HG03439 (cell line): ENCODE data around the gene TIMM22.

Source experiments
- ATAC-seq: cut with Tn5 transposase; IDR thresholded peaks from one replicate; pipeline ENCODE4 v1.9.1; 2021; ENCODE audit warnings: mild to moderate bottlenecking, moderate library complexity; ENCODE audit not compliant: unreplicated experiment

TIMM22 gene

GRCh38 chr17:1018547-1018946 lies 21.6 kb downstream of the TIMM22 start:
- ATAC-seq = no peak

- ATAC-seq = no peak
These were observed 22.5 kb downstream of the TIMM22 start for GRCh38 chr17:1019451-1019850.

DNA sequence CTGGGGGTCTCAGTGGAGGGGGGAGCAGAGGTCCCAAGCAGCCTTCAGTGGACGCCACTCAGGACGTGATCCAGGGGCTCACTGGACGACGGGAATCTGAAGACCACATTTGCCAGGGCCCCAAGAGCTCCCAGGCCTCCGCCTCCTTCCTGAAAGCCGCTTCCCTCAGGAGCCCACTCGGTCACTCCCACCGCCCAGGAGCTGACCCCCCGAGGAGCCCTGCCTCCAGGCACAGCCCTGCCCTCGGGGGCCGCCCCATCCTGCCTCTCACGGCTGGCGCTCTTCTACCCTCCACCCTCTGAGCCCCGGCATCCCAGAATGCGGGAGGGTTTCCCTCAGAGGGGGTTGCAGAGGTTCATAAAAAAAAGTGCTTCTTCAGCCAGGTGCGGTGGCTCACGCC lies 24.2 kb downstream of the TIMM22 start:
- ATAC-seq = no peak

DNA sequence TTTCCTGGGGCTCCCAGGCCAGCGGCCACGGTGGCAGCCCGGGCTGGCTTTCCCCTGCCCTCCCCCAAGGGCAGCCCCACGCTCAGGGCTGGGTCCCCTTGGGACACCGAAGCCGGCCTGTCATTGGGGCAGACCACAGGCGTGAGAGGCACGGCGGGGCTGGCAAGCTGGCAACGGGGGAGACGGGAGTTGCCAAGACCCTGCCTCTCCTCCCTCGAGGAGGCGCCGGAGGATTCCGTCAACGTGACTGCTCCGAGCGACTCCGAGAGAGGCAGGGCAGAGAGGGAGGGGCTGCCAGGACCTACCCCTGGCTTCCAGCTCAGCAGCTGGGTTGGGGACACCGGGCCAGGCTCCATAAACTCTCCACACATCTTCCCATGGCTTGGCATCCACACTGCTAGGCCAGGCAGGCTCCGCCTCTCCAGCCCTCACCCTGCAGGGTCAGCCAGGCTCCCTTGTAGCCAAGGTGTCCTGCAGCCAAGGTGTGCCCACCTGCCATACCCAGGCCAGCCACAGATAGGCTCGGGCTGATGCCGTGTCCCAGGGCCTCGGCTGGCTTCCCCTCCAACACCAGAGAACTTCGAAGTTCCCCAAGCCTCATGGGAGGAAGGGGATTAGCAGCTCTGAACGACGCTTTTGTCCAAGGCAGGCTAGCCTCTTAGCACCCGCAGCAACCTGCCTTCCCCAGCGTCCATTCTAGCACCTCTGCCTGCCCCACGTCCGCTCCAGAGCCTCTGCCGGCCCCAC lies 25.5 kb downstream of the TIMM22 start:
- no peak for ATAC-seq

DNA sequence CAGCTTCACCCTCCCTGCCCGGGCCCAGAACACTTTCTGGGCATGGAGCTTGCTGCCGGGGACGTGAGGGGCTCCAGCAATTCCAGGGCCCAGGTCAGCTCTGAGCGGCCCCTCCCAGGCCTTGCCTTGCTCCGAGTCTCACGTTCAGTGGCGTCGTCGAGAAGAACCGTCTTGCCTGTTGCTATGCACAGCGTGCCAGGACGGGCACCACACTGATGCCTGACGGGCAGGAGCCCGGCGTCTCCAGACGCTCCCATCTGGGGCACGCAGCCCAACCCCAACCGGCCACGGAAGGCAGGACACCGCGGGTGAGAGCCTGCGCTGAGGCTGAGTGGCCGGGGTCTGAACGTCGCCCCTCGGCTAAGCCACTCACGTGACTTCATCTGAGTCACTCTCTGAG lies 27.1 kb downstream of the TIMM22 start:
- no peak for ATAC-seq

DNA sequence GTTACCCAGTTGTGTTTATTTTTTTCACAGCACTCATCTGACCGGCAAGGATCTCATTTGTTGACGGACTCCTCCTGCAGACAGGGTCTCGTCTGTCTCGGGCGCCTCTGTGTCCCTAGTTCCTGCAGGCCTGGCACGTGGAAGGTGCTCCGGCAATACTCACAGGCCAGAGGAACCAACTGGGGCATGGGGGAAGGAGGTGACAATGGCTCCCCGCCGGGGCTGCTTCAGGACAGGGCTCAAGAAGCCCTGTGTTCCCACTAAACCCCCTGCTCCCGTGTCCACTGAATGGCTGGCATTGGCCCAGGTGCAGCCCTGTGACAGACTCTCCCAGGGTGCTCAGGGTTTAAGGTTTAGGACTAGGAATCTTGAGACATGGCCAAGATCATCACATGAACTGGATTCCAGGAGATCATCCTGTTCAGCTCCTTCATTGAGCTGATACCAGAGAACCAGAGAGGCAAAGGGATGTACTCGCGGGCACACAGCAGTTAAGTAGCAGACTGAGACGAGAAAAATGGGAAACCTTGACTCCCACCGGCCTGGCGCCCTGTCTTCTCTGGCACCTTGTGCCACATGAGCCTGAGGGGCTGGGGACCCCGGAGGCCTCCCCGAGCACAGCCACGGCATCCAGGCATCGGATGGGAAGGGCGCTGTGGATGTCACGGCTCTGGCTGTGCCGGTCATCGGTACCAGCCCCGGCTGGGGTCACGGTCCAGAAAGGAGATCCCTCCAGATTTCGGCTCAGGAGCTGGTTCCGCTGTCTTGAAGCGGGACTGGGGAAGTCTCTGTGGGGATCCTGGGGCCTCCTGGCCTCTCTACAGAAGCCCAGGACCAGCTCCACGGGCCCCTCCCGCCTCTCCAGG lies 29.0 kb downstream of the TIMM22 start:
- no peak for ATAC-seq

DNA sequence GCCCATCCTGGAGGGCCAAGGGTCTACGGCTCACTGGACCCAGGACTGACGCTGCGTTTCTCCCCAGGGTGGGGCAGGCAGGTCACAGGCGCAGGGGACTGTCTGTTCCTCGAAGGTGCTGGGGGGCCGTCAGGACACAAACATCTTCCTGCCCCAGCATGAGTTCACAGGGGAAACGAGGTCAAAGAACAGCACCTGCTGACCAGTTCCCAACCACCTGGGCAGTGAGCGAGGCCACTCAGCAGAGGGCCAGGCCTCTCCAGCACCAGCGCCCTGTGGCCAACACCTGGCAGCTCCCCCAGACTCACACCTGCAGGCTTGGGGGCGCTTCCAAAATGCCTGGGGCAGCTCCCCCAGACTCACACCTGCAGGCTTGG lies 29.7 kb downstream of the TIMM22 start:
- ATAC-seq = no peak

DNA sequence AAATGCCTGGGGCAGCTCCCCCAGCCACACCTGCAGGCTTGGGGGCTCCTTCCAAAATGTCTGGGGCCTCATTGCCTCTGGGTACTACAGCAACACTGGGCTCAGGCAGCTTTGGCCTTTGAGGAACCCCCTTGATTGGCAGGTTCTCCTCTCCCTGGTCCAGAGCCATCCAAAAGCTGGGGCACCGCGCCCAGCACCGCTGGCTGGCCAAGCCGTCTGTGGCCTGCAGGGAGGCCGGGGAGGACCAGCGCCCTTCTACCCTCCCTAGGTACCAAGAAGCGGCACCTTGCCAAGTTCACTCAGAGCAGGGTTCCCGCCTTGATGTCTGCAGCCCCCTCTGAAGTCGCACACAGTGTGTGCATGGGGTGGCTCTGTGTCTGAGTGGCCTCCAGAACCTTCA lies 30.1 kb downstream of the TIMM22 start:
- no peak for ATAC-seq

- ATAC-seq = no peak
These were observed 32.4 kb downstream of the TIMM22 start for GRCh38 chr17:1029196-1029921.

GRCh38 chr17:1029922-1030644 lies 33.2 kb downstream of the TIMM22 start:
- ATAC-seq = no peak

GRCh38 chr17:1030684-1031532 lies 34.0 kb downstream of the TIMM22 start:
- no peak for ATAC-seq

DNA sequence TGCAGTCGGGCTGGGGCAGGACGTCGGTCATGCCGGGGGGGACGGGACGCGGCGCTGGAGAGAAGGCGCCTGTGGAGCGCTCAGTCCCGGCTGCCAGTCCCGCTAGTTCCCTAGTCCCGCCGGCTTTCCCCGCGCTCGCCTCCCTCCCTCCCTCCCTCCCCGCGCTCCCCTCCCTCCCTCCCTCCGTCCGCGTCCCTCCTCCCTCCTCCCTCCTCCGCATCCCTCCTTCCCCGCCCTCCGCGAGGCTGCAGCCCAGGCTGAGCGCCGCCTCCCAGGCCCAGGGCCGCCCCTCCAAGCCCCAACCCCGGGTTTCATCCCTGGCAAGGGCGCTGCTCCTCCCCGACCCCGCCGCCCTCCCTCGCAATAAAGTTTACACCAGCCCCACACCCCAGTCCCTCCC lies 34.8 kb downstream of the TIMM22 start:
- no peak for ATAC-seq

- no peak for ATAC-seq
These were observed 35.5 kb downstream of the TIMM22 start for GRCh38 chr17:1032391-1032790.

- ATAC-seq = no peak
These were observed 36.6 kb downstream of the TIMM22 start for GRCh38 chr17:1033503-1033902.

DNA sequence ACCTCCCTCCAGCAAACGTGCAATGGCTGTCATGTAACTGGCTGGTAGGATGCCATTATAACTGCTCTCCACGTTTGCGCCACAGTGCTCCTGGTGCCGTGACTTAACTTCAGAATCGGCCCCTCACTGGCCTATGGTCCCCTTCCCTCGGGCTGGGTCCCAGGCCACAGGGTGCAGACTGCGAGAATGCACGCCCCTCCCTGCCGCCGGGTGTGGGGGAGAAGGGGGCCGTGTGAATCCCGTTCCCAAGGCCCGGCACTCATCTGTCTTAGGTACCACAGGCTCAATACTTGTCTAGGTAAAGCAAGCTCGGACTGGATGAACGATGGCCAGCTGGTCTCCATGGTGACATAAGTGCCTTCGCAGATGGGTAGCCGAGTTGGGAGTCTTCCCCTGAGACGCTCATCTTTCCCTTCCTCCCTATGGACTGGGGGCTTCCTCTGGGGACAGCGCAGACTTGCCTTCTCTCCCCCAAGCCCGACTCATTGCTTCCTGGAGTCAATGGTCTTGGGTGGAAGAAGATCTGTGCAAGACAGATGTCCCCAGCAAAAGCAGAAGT lies 37.8 kb downstream of the TIMM22 start:
- ATAC-seq = no peak

GRCh38 chr17:1035546-1036170 lies 38.7 kb downstream of the TIMM22 start:
- no peak for ATAC-seq

- ATAC-seq = no peak
These were observed 39.4 kb downstream of the TIMM22 start for GRCh38 chr17:1036171-1036844.

DNA sequence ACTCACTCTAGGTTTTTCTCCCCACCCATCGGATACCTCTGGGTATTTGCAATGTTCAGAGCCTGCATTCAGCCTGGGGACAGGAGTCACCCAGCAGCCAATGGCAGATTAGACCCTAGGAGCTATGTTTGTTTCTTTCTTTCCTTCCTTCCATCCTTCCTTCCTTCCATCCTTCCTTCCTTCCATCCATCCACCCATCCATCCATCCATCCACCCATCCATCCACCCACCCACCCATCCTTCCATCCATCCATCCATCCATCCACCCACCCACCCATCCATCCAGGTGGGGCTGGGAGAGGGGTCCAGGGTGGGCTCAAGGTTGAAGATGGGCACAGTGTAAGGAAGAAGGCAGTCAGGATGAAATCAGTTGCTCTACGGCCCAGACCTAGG lies 39.9 kb downstream of the TIMM22 start:
- no peak for ATAC-seq
